ENCODE measurements around the gene EPS8. TPM values are rescaled to one million over a fixed set of nuclear protein-coding genes. Genes with fewer than 3 reads are reported as not detected.
A peak's percentile ranks its signal among the peaks of the same experiment; 100 is the strongest.

EPS8 gene
- total RNA-seq, 1 experiment from 2014 or later: 7.5 TPM

DNA sequence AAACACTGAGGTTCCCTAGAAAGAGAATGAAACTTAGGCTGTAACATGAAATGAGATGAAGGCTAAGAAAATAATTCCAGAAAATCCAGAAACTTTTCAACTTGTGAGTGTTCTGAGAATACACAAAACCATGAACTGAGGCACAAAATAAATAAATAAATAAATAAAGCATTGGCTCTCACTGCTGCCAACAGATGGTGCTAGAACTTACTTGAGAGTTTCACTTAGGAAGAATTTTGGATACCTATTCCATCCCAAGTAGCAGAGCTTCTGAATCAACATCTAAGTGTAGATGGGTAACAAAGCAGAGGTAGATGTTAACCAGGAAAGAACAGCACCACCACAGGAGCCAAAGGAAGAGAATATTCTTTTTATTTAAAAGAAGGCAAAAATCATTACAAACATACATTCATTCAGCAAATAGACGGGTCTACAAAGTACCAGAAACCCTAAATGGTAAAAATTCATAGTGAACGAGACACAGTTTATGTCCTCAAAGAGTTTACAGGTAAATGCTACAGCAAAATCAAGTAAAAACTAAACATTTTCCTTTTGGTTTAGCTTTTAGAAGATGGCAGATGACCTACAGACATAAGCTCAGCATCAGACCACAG lies 16.7 kb downstream of the EPS8 start:
- DNase-seq (ENCODE audit: low spot score): no peak
- TF ChIP-seq, protein P1, sequence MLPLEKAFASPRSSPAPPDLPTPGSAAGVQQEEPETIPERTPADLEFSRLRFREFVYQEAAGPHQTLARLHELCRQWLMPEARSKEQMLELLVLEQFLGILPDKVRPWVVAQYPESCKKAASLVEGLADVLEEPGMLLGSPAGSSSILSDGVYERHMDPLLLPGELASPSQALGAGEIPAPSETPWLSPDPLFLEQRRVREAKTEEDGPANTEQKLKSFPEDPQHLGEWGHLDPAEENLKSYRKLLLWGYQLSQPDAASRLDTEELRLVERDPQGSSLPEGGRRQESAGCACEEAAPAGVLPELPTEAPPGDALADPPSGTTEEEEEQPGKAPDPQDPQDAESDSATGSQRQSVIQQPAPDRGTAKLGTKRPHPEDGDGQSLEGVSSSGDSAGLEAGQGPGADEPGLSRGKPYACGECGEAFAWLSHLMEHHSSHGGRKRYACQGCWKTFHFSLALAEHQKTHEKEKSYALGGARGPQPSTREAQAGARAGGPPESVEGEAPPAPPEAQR (CRISPR knock-in tag; IDR thresholded peaks at IDR 0.05): no peak
- CTCF ChIA-PET: interaction anchor here (0.6 to 3.2 kb wide), 14 partner anchors 10 to 85 kb away, joined by 3 to 12 read pairs (median 3); partner anchors contain the start of gene EPS8

DNA sequence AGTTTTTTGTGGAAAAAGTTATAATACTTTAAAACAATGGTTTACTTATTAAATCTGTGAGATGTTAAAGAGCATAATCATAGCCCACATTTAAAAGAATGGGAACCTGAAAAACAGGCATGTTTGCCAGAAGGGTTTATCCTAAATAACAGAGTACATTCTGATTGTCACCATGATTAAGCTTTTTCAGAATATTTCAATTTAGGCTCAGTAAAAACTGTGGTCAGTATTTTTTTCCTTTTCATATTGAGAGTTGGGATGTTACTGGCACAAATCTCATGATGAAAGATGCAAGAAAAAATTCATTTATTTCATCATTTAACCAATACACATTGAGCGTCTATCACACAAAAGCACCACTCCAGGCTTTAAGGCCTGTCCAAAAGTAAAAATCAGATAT lies 18.6 kb downstream of the EPS8 start:
- DNase-seq (ENCODE audit: low spot score) (no peak), ATAC-seq (no peak)
- no peak for TF ChIP-seq NR3C1 (CRISPR knock-in tag; conservative IDR thresholded peaks at IDR 0.05; ENCODE audit: low read depth)
- no peak for TF ChIP-seq NR1H2 (CRISPR knock-in tag; IDR thresholded peaks at IDR 0.05)
- no peak for TF ChIP-seq HMGA2 (CRISPR knock-in tag; IDR thresholded peaks at IDR 0.05)
- TF ChIP-seq, protein P2, sequence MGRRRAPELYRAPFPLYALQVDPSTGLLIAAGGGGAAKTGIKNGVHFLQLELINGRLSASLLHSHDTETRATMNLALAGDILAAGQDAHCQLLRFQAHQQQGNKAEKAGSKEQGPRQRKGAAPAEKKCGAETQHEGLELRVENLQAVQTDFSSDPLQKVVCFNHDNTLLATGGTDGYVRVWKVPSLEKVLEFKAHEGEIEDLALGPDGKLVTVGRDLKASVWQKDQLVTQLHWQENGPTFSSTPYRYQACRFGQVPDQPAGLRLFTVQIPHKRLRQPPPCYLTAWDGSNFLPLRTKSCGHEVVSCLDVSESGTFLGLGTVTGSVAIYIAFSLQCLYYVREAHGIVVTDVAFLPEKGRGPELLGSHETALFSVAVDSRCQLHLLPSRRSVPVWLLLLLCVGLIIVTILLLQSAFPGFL (CRISPR knock-in tag; IDR thresholded peaks at IDR 0.05; ENCODE audit: borderline replicate concordance): no peak
- TF ChIP-seq, protein P3, sequence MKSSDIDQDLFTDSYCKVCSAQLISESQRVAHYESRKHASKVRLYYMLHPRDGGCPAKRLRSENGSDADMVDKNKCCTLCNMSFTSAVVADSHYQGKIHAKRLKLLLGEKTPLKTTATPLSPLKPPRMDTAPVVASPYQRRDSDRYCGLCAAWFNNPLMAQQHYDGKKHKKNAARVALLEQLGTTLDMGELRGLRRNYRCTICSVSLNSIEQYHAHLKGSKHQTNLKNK (CRISPR knock-in tag; IDR thresholded peaks at IDR 0.05): no peak
- TF ChIP-seq, protein P4, sequence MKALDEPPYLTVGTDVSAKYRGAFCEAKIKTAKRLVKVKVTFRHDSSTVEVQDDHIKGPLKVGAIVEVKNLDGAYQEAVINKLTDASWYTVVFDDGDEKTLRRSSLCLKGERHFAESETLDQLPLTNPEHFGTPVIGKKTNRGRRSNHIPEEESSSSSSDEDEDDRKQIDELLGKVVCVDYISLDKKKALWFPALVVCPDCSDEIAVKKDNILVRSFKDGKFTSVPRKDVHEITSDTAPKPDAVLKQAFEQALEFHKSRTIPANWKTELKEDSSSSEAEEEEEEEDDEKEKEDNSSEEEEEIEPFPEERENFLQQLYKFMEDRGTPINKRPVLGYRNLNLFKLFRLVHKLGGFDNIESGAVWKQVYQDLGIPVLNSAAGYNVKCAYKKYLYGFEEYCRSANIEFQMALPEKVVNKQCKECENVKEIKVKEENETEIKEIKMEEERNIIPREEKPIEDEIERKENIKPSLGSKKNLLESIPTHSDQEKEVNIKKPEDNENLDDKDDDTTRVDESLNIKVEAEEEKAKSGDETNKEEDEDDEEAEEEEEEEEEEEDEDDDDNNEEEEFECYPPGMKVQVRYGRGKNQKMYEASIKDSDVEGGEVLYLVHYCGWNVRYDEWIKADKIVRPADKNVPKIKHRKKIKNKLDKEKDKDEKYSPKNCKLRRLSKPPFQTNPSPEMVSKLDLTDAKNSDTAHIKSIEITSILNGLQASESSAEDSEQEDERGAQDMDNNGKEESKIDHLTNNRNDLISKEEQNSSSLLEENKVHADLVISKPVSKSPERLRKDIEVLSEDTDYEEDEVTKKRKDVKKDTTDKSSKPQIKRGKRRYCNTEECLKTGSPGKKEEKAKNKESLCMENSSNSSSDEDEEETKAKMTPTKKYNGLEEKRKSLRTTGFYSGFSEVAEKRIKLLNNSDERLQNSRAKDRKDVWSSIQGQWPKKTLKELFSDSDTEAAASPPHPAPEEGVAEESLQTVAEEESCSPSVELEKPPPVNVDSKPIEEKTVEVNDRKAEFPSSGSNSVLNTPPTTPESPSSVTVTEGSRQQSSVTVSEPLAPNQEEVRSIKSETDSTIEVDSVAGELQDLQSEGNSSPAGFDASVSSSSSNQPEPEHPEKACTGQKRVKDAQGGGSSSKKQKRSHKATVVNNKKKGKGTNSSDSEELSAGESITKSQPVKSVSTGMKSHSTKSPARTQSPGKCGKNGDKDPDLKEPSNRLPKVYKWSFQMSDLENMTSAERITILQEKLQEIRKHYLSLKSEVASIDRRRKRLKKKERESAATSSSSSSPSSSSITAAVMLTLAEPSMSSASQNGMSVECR (CRISPR knock-in tag; IDR thresholded peaks at IDR 0.05; ENCODE audit: borderline replicate concordance): no peak
- no peak for TF ChIP-seq ZNF423 (CRISPR knock-in tag; IDR thresholded peaks at IDR 0.05)
- TF ChIP-seq OVOL2 (CRISPR knock-in tag; IDR thresholded peaks at IDR 0.05; ENCODE audit: borderline replicate concordance): no peak
- no peak for TF ChIP-seq NFYB (CRISPR knock-in tag; conservative IDR thresholded peaks at IDR 0.05; ENCODE audit: low read depth)
- TF ChIP-seq MYBL2 (CRISPR knock-in tag; IDR thresholded peaks at IDR 0.05): no peak
- TF ChIP-seq ZNF232 (CRISPR knock-in tag; IDR thresholded peaks at IDR 0.05): no peak
- no peak for TF ChIP-seq ATF2 (CRISPR knock-in tag; IDR thresholded peaks at IDR 0.05; ENCODE audit: borderline replicate concordance, low read depth)
- TF ChIP-seq ZNF396 (CRISPR knock-in tag; IDR thresholded peaks at IDR 0.05; ENCODE audit: borderline replicate concordance): no peak
- no peak for TF ChIP-seq ZNF317 (CRISPR knock-in tag; IDR thresholded peaks at IDR 0.05; ENCODE audit: borderline replicate concordance, low read depth)
- TF ChIP-seq TEAD4 (CRISPR knock-in tag; IDR thresholded peaks at IDR 0.05): no peak
- no peak for TF ChIP-seq ZNF263 (CRISPR knock-in tag; IDR thresholded peaks at IDR 0.05; ENCODE audit: low read depth)
- no peak for TF ChIP-seq CBFB (CRISPR knock-in tag; IDR thresholded peaks at IDR 0.05; ENCODE audit: low read depth)
- no peak for TF ChIP-seq TCF7 (CRISPR knock-in tag; IDR thresholded peaks at IDR 0.05; ENCODE audit: low read depth)
- no peak for TF ChIP-seq IRF1 (CRISPR knock-in tag; IDR thresholded peaks at IDR 0.05)
- no peak for TF ChIP-seq TP53 (CRISPR knock-in tag; IDR thresholded peaks at IDR 0.05)
- POLR2A ChIA-PET: interaction anchor here (0.6 kb wide), 1 partner anchor 155 kb away, joined by 4 read pairs; no protein-coding TSS in a partner anchor
- peaks cover 16% of the 10 kb centered on the region for H3K4me1 Mint-ChIP-seq
- H3K9me3 Mint-ChIP-seq: no peaks in the 10 kb centered on the region
- CTCF ChIA-PET: interaction anchor here (0.9 to 3.2 kb wide), 4 partner anchors 18 to 186 kb away, joined by 3 to 12 read pairs (median 3); no protein-coding TSS in a partner anchor
- H3K4me3 Mint-ChIP-seq: no peak overlapping the region
- no peaks in the 10 kb centered on the region for H3K27me3 Mint-ChIP-seq (ENCODE audit: low read depth)
- no peaks in the 10 kb centered on the region for H3K36me3 Mint-ChIP-seq
- H3K27ac Mint-ChIP-seq: no peak overlapping the region

More for the DNA sequence above, 16.7 kb downstream of the EPS8 start:
- Mint-ChIP-seq H3K36me3 (no peaks in the 10 kb centered on the region), H3K4me1 (peaks cover 16% of the 10 kb centered on the region), H3K9me3 (no peaks in the 10 kb centered on the region), H3K27me3 (ENCODE audit: low read depth) (no peaks in the 10 kb centered on the region), H3K27ac (no peak overlapping the region), H3K4me3 (no peak overlapping the region)
- ATAC-seq: peak; percentile 58
- POLR2A ChIA-PET: no interaction called here
